NT2/D1 (cell line): Measurements from ENCODE around the gene GGA1.

ENCODE experiments used
- YY1 ChIP-seq: IDR thresholded peaks from 2 replicates; pipeline ENCODE4 v1.6.1; 2011; ENCODE audit not compliant: insufficient read length, insufficient read depth
- ZNF274 ChIP-seq: IDR thresholded peaks from 2 replicates; pipeline ENCODE4 v1.6.1; 2011; ENCODE audit warnings: mild to moderate bottlenecking, low read depth, low read length

DNA sequence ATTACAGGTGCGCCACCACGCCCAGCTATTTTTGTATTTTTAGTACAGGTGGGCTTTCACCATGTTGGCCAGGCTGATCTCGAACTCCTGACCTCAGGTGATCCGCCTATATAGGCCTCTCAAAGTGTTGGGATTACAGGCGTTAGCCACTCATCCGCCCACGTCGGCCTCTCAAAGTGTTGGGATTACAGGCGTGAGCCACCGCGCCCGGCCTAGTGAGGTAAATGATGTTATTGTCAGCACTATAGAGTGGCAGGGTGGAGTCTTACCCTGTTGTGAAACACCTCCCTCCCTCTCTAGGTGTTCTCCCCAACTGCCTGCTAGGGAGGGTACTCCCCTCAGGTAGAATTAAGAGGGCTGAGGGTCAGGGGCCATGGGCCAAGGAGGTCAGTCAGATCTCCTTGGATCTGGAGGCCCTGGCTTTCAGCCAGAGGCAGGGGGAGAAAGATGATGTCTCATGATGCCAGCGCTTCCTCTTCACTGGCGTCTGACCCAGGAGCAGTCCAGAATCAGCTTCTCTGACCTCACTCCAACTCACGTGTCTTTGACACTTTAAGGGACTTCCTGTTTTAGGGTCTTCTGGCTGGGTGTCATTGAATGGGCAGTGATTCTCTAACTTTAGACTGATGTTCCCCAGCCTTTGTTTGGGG, 2.0 kb downstream of the GGA1 start:
- TF ChIP-seq ZNF274 (no peak), YY1 (no peak)
